CD4-positive, alpha-beta T cell treated with Interleukin-4 for 1 hour (primary cell): ENCODE data around the gene MAP3K5.
"Not testable (repeated sequence)": the region's sequence is repeated elsewhere in the genome, so short reads cannot be mapped to it uniquely, and the experiment has no call there.

ENCODE experiments used
- DNase-seq, 2 donors: peaks; one replicate each; pipeline ENCODE4 v3.0.0-alpha.2; 2020 to 2022

Gene MAP3K5

DNA sequence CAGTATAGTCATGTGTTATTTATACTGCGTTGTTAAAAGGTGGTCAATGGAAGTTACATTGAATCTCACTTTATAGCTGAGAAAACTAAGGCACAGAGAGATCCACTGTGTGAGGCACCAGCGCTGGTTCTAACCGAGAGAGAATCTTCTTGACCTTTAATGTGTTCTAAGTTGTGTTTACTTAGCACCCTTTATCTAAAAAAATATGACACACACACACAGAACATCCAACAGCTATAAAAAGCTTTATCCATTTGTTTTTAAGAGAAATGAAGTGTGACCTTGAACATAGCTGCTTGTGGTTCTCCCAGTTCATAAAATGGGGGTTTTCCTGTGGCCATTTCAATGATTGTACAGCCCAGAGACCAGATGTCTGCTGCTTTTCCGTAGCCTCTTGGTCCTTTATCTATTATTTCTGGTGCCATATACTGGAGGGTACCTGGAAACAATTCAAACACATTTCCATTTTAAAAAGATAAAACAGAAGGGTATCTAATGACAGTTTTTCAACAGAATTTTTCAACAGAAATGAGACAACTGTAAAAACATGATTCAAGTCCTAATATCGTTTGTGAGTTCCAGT, 187.3 kb downstream of the MAP3K5 start:
- no peak for DNase-seq

DNA sequence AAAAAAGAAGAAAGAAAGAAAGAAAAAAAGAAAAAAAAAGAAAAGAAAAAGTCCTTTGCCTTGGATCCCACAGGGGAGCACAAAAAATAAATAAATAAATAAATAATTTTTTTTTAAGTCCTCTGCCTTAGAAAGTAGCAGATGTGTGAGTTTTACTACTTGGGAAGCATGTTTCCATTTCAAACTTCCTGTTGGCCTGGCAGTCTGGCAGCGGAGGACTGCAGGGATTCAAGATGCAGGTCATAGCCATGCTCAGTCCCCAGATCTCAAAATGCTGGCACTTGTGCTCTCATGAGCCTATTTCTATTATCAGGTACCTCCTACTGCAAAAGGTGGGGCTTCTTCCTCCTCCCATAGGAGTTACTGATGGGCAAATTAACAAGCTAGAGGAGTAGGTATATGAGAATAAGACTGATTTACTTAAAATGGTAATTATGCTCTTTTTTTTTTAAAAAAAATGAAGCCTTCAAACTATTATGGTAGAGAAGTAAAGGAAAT, 187.9 kb downstream of the MAP3K5 start:
- DNase-seq: no peak

DNA sequence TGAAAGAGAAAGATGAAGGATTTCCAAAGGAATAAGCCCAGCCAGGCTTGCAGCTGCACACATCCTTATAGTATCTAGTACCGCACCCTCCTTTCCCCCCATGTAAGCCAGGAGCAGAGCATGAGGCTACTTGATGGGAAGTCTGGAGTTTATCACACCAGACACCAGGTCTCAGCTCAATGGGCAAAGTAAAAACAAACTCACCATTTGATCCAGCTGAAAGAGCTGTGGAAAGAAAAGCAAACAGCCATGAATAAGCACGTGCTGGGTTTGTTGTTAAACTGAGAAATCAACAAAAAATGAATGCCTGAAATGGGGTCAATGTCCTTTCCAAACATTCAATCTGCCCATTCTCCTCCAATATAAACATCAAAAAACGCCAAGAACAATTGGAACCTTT, 191.5 kb downstream of the MAP3K5 start:
- DNase-seq: no peak

DNA sequence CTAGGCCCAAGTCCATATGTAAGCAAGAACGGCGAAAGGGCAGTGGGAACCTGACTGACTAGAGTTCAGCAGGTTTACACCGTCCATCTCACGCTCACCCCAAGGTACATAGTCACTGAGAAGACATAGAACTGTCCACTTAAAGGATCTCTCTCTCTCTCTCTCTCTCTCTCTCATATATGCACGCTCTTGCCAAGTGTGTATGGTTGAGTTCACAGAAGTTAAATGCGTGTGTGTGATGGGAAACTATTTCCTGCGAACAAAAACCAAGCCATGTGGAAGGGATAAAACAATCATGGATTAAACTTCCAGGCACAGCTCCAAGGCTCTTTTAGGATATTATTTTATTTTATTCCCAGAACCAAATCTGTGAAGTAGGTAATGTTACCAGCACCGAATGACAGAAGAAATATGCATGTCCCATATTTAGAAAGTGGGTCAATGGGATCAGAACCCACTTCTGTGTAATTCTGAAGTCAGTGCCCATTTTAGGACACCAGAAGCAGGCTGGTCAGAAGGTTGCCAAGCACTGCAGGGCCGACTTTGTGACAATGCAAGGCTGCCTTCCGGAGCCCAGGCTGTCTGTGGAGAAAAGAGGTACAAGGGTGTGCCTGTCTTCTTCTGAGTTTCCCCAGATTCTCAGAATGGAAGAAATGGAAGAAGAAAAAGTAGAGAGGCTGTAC, 192.8 kb downstream of the MAP3K5 start:
- no peak for DNase-seq

DNA sequence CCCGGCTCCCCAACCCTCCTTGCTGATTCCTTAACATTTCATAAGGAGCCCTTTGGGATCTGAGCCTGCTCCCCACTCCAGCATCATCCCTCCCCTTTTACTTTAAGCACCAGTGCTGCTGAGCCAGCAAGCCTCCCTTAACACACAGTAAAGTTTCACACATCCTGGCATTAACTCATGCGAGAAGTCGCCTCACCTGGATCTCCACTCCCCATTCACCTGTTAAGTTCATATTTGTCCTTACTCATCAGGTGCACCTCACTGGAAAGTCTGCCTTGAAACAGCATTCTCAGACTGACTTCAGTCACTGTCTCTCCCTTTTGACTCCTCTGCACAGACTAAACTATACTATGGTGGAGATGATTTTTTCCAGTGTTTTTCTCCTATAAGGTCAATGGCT, 194.2 kb downstream of the MAP3K5 start:
- DNase-seq: no peak

DNA sequence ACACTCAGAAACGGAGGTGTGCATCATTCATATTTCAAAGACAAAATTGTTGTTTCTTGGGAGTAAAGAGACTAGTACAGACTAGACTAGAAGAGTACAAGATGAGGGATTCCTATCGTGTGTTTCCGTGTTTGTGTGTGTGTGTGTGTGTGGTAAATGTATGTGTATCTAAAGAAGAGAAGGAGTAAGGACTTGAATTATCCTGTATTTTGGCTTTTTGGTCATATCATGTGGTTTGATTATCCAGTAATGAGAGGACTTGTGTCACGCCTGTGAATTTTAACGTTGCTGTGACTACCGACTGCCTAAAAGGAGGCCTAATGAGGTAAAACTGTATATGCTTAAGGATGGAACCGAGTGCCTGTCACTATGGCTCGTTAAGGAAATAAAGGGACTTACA, 197.6 kb downstream of the MAP3K5 start:
- no peak for DNase-seq

DNA sequence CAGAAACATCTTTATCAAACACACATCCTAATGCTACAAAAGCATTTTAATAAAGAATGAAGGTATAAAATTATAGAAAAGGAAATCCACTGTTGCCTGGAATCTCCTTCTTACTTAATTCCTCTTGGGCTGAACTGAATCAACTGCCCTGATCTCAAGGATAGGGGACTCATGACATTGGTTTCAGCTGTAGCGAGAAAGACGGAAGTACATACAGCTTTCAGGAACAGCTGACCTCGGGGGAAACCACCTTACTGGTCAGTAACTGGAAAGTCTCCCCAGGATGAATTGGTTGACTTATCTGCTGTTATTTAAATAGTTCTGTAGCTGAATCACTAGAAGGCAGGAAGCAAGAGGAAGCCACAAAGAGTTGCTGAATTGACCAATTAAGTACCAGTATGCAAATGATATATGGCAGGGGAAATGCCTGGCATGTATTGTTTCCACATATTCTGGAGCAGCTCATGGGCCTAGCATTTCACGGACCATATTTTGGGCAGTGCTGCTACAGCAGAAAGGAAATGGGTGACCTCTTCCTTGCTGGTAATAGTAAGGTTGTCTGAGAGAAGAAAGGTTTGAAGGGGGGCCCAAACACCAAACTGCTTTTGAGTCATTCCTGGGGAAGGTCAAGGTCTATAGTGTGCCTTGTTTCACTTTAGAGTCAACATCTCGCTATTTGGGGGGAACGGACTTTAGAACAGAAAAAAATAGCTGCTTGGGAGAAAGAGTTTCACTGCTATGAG, 198.4 kb downstream of the MAP3K5 start:
- peak; percentile 71 to 78 for DNase-seq

DNA sequence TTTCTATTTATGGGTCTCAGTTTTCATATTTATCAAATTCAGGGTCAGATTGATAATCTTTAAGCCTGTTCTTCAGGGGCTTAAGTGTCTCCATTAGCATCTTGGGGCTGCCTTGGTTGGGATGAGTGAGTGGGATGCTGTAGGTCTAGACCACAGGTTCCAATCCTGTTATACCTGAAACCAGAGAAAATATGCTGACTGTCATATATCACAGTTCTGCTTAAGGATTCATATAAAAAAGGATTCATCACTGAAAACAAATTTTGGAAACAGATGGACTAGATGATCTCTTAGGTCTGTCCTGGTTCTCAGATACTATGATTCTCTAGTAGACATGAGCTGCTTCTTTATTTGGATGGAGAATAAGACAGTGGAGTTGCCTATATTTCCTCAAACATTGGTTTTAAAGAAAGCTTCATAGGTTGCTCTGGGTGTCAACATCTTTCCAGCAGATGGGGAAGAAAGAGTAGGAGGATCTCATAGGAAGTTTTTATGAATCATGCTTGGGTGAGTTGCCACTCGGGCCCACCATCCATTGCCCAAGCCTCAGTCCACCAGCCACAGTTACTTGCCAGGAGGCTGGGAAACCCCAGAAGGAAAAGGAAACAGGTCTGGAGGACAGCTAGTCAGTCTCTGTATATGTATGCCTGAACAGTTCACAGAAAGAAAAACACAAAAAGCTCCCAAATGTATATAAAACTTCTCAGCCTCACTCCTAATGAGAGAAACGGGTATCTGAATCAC, 199.2 kb downstream of the MAP3K5 start:
- peak in 1 of 2 donors; percentile 65 for DNase-seq

DNA sequence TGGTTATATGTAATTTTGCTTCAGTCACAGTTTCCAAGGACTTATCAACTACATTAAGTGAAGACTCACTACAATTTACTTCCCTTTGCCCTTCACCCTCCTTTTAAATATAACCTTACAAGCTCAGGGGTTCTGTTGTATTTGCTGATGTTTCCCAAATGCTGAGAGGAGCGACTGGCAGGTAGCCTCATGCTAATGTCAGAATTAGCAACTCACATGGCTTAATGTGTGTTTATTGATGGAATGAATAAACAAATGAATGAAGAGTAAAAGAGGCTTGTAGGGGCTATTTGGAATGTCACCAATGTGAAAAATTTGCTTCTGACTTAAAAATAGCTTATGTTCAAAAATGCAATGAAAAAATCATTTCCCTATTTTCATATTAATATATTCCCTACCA, 200.7 kb downstream of the MAP3K5 start:
- DNase-seq: no peak

DNA sequence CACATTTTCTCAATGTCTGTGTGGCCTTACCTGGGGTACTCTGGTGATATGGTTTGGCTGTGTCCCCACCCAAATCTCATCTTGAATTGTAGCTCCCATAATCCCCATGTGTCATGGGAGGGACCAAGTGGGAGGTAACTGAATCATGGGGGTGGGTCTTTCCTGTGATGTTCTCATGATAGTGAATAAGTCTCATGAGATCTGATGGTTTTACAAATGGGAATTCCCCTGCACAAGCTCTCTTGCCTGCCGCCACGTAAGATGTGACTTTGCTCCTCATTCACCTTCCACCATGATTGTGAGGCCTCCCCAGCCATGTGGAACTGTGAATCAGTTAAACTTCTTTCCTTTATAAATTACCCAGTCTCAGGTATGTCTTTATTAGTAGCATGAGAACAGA, 201.4 kb downstream of the MAP3K5 start:
- not testable (repeated sequence) for DNase-seq

DNA sequence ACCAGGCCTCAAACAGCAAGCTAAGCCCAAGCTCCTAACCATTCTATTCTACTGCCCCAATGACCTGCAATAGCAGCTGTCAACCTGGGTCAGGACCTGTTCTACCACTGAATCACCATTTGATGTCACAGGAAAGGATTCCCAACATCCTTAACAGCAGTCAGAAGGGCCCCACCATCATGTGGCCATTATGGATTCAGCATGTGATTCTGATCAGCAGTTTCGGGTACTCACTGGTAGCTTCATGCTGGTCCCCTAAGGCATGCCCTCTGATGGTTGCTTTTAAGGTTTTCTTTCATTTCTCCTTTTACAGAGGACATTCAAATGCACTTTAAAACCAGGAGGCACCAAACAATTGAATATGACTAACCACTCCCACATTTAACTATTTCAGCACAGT, 204.8 kb downstream of the MAP3K5 start:
- DNase-seq: no peak

DNA sequence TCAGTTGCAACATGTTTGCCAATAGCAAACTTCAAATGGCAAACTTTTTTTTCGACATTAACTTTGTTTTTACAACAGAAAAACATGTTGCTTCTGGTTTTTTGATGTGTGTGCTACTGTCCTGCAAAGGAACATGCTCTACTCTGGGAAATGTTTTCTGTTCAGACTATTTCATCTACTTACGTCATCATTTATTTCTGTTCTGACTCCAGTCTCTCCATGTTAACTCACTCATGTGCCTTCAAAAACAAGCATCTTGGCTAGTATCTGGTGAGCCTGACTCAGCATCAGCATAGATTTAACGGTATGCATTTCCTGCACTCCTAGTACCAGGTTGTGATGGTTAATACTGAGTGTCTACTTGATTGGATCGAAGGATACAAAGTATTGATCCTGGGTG, 206.0 kb downstream of the MAP3K5 start:
- DNase-seq: no peak

DNA sequence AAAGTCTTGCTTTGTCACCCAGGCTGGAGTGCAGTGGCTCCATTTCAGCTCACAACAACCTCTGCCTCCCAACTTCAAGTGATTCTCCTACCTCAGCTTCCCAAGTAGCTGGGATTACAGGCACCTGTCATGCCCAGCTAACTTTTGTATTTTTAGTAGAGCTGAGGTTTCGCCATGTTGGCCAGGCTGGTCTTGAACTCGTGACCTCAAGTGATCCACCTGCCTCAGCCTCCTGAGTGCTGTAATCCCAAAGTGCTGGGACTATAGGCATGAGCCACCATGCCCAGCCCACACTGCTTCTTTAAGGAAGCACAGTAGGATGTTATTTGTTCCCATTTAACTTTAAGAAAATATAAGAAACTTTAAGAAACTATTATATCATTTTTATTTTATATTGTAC, 206.8 kb downstream of the MAP3K5 start:
- DNase-seq: not testable (repeated sequence)

DNA sequence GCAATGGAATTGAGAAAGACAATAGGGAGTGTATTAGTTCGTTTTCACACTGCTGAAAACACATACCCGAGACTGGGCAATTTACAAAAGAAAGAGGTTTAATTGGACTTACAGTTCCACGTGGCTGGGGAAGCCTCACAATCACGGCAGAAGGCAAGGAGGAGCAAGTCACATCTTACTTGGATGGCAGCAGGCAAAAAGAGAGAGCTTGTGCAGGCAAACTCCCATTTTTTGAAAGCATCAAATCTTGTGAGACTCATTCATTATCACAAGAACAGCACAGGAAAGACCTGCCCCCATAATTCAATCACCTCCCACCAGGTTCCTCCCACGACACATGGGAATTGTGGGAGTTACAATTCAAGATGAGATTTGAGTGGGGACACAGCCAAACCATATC, 208.0 kb downstream of the MAP3K5 start:
- not testable (repeated sequence) for DNase-seq

DNA sequence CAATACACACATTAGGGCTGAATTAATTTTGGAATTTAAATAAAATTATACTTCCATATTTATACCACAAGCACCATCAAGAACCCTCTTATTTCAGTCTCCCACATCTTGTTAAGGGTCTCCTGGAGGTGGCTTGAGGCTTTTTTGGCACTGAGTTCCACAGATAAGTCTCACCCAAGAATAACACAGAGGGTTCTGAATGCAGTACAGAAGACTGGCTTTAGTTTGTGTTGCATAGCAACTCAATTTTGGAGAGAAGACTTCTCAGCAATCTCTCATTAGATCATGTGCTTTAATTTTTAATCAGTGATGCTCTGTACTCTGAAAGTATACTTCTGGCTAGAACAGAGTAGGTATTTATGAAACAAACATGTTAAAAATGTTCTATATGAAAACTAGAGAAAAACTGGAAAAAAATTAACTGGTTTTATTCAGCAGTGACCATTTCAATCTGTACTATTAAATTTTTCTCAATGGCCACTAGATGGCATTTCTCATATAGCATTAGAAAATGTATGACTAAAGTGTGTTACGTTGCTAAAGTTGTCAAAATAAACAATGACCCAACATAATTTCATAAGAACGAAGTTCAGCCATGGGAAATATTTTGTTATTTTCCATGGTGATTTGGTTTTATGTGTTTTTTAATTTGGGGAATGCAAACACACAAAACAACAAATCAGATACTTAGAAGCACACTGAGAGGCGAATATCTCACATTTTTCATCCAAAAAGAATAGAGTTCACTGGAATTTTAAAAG, 209.4 kb downstream of the MAP3K5 start:
- peak in 1 of 2 donors; percentile 32 for DNase-seq

DNA sequence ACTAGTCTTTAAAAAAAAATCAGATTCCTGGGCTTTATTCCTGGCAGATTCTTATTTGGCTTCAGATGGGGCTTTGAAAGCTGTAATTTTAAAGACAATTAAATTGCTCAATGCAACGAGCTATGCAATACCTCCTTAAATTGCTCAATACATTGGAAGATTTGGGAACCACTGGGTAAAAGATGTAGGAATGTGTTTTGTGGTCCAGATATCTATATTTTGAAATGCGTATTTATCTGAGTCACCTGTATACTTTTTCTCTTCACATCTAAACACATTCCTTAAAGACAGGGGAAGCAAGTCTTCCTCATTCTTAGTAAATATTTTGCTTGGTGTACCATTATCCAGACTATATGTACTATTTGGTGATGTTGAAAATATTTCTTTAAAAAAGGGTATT, 212.5 kb downstream of the MAP3K5 start:
- no peak for DNase-seq

DNA sequence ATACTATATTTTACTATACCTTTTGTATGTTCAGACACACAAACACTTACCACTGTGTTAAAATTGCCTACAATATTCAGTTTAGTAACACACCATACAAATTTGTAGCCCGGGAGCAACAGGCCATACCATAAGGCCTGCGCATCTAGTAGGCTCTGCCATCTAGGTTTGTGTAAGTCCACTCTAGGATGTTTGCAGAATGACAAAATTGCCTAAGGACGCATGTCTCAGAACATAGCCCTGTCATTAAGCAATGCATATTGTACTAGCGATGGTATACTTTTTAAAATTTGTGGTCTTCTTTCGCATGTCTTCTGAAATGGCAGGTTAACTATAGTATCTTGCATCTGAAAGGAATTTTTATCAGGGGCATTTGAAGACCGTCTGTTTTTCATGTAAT, 215.5 kb downstream of the MAP3K5 start:
- no peak for DNase-seq

DNA sequence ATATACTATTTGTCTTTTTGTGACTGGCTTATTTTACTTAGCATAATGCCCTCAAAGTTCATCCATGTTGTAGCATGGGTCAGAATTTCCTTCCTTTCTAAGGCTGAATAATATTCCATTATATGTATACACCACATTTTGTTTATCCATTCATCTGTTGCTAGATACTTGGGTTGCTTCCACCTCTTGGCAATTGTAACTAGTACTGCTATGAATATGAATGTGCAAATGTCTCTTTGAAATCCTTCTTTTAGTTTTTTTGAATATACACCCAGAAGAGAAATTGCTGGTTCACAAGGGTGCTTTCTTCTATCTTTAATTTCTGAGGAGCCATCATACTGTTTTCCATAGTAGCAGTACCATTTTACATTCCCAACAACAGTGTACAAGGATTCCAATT, 220.8 kb downstream of the MAP3K5 start:
- no peak for DNase-seq

DNA sequence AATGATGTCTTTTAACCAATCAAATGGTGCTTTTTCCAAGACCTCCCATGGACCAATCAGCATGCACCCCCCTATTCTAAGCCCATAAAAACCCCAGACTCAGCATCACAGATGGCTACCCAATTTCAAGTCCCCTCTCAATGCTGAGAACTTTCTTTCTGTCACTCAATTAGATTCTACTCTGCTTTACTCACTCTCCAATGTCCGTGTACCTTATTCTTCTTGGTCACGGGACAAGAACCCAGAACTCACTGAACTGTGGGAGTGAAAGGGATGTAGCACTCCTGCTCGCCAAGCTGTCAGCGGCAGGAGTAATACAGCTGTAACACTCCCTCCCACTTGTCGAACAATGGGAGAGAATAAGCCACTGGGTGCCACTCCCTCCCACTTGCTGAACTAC, 221.2 kb downstream of the MAP3K5 start:
- no peak for DNase-seq

DNA sequence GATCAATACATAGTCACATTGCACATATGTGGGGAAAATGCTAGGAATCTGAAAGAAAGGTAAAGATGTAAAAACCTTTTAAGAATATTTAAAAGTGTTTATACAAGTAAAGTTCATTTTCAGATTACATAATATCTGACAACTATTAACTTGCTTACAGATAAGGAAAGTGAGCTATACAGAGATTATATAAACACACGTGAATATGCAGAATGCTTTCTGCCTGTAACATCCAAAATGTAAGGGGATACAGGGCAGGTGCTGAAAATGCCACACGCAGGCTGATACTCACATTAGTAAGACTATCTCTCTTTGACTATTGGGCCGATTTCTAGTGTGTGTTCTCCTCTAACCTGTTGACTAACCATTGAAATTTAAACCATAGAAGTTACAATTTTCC, 224.1 kb downstream of the MAP3K5 start:
- DNase-seq: no peak

DNA sequence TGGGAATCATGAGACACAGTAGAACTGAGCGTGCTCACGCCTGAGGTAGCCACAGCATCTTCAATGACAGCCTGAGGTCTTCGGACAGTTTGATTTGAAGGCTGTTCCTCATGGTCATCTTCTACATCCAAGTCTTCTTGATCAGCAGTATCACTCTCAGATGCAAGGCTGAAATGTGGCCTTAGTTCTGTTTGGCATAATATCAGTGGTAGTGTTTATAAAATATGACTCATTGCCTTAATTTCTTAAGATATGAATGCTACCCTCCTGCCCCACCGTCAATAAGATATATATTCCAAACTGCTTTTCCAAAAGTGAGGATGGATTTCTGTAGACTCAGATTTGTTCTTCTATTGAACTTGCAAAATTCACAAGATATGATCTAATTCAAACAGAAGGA, 224.6 kb downstream of the MAP3K5 start:
- DNase-seq: no peak

DNA sequence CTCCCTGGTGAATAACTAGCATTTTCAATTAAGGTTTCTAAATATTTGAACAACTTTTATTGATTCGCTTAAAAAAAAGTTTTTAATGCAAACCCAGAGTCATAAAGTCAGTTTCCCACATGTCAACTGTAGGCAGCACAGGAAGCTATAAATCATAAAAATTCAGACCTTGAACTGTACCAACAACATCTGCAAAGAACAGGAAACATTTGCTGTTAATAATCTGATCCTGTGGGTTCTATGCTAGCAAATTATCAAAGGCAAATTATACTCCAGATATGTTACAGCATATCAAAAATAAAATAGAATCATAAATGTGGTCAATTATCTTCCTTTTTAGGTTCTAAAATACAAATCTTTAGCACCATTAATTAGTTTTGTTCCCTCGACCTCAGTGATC, 225.4 kb downstream of the MAP3K5 start:
- DNase-seq: no peak
